ENCODE results near the gene ZDHHC14. TPM values are rescaled to one million over a fixed set of nuclear protein-coding genes. Genes with fewer than 3 reads are reported as not detected.
A peak's percentile ranks its signal among the peaks of the same experiment; 100 is the strongest.

ZDHHC14 gene
- total and polyA plus RNA-seq, 12 donors, result 7.7 to 31.2 (median 15.2) TPM

DNA sequence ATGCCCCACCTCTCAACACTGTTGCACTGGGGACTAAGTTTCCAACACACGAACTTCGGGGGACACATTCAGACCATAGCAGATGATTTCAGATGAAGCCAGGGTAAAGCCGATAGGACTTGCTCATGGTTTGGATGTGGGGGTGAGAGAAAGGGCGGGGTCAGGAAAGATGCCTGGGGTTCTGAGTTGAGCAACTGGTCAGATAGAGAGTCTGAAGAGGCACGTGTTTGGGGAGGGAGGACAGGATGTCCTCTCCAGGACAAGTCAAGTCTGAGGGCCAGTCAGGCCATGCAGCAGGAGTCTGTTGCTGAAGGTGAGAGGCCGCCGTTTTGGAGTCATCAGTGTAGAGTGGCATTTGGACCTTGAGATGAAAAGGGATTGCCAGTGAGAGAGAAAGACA, 244.1 kb downstream of the ZDHHC14 start:
- DNase-seq, result no peak
- TF ChIP-seq, protein P1, sequence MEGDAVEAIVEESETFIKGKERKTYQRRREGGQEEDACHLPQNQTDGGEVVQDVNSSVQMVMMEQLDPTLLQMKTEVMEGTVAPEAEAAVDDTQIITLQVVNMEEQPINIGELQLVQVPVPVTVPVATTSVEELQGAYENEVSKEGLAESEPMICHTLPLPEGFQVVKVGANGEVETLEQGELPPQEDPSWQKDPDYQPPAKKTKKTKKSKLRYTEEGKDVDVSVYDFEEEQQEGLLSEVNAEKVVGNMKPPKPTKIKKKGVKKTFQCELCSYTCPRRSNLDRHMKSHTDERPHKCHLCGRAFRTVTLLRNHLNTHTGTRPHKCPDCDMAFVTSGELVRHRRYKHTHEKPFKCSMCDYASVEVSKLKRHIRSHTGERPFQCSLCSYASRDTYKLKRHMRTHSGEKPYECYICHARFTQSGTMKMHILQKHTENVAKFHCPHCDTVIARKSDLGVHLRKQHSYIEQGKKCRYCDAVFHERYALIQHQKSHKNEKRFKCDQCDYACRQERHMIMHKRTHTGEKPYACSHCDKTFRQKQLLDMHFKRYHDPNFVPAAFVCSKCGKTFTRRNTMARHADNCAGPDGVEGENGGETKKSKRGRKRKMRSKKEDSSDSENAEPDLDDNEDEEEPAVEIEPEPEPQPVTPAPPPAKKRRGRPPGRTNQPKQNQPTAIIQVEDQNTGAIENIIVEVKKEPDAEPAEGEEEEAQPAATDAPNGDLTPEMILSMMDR (IDR thresholded peaks at IDR 0.05), result no peak
- 87 to 90% methylated on average over 7 of the region's 7 CpGs for WGBS, 2 donors
- Histone ChIP-seq H3K4me3 (no peak overlapping the region), H3K36me3 (peaks cover 0 to 7% (median 0%) of the 10 kb centered on the region in 9 donors), H3K27me3 (no peaks in the 10 kb centered on the region), H3K9me3 (peaks cover 0 to 3% (median 0%) of the 10 kb centered on the region in 11 donors), H3K4me1 (no peaks in the 10 kb centered on the region), H3K27ac (no peak overlapping the region)
- peak in 1 of 8 donors; percentile 29 for ATAC-seq
- intact Hi-C loops (cut with DNase I), result no loop called here

DNA sequence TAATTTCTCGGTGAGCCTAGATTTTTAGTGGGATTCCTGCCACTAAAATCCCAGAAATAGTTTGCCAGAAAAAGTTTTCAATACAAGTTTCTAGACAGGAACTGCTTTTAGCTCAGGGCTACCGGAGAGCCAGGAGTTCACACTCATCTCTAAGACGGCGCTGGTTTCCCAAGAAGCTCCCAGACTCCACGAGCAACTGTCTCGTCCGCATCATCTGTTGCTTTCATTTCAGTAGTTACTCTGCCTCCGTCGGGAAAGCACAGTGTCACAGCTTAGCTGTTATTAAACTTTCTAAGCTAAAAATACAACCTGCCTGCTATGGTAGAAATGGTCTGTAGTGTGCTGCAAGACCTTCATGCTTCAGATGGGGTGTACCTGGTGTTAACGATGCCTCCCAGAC, 244.8 kb downstream of the ZDHHC14 start:
- no peak overlapping the region for H3K4me3 ChIP-seq
- DNase-seq (no peak), ATAC-seq (no peak)
- TF ChIP-seq, protein P1 (IDR thresholded peaks at IDR 0.05), result no peak
- intact Hi-C loops (cut with DNase I), result no loop called here
- peaks cover 0 to 10% (median 0%) of the 10 kb centered on the region in 9 donors for H3K36me3 ChIP-seq
- H3K9me3 ChIP-seq, result peaks cover 0 to 3% (median 0%) of the 10 kb centered on the region in 11 donors
- H3K4me1 ChIP-seq, result no peaks in the 10 kb centered on the region
- 73 to 78% methylated on average over 10 of the region's 10 CpGs for WGBS, 2 donors
- H3K27me3 ChIP-seq, result no peaks in the 10 kb centered on the region
- no peak overlapping the region for H3K27ac ChIP-seq

DNA sequence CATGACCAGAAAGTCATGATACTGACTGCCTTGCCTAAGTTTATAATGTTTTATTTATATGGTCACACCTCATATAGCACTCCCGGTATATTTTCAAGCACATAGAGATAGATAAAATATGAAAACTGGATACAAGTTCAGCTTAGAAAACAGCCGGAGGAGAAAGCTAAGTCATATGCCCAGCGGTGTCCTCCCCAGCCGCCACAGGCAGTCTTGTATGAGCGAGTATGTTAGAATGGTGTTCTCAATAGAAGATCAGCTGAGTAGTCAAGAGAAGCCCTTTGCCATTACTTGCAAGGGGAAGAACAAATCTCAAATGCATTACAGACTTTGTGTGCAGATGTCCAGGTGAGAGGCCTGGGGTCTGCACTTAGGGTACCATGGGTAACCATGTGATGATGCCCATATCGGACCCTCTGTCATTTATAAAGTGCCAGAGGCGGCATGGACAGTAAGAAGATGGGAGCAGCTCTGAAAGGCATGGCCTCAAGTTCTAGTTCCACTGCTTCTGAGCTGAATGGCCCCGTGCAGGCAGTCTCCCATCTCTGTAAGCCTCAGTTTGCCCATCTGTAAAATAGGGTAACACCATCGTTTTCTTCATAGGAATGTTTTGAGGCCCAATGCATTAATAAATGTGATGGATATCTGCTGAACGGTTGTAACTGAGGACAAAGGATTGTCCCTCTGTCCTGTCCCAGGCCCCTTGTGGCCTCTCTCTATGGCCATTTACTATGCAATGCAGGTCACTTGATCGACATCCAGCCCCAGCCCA, 246.4 kb downstream of the ZDHHC14 start:
- H3K4me3 ChIP-seq, result no peak overlapping the region
- H3K9me3 ChIP-seq, result peaks cover 0 to 3% (median 0%) of the 10 kb centered on the region in 11 donors
- WGBS, 2 donors, result 85 to 93% methylated on average over 11 of the region's 11 CpGs
- intact Hi-C loops (cut with DNase I), result no loop called here
- H3K27ac ChIP-seq, result no peak overlapping the region
- DNase-seq (no peak), ATAC-seq (no peak)
- no peaks in the 10 kb centered on the region for H3K4me1 ChIP-seq
- H3K36me3 ChIP-seq, result peaks cover 0 to 10% (median 0%) of the 10 kb centered on the region in 9 donors
- H3K27me3 ChIP-seq, result no peaks in the 10 kb centered on the region
- TF ChIP-seq, protein P1 (IDR thresholded peaks at IDR 0.05), result no peak

DNA sequence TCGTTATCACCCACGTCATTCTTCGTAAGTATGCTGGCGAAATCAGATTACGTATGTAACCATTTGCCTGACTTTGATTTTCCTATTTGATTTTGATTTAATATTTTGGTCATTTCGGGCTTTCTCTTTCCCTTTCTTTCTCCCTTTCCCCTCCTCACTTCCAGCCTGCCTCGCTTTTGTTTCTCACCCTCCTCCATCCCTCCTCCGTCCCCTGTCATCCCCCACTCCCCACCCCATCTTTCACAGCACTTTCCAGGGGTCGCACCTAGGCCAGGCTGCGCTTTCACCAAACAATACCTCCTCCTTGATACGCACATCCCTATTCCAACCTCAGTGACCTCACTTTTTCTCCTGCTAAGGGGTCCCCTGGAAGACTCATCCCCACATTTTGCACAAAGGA, 247.5 kb downstream of the ZDHHC14 start:
- 95 to 96% methylated on average over 11 of the region's 11 CpGs for WGBS, 2 donors
- ATAC-seq, result no peak
- TF ChIP-seq, protein P1 (IDR thresholded peaks at IDR 0.05), result no peak
- H3K4me1 ChIP-seq, result no peaks in the 10 kb centered on the region
- H3K4me3 ChIP-seq, result no peak overlapping the region
- no peak for DNase-seq
- intact Hi-C loops (cut with DNase I), result no loop called here
- H3K36me3 ChIP-seq, result peaks cover 0 to 19% (median 0%) of the 10 kb centered on the region in 9 donors
- H3K27me3 ChIP-seq, result no peaks in the 10 kb centered on the region
- no peak overlapping the region for H3K27ac ChIP-seq
- no peaks in the 10 kb centered on the region for H3K9me3 ChIP-seq

Measured in heart right ventricle (tissue), 16 donors.